K562 (cell line): ENCODE measurements around the gene OOEP. TPM values are rescaled to one million over a fixed set of nuclear protein-coding genes. Genes with fewer than 3 reads are reported as not detected.
A peak's percentile ranks its signal among the peaks of the same experiment; 100 is the strongest.

ENCODE experiments used
- ATF3 ChIP-seq, 2 experiments: fragments of 450-650 bp in 1 of 2; sonication (generic) in 1 of 2; formaldehyde crosslinking in 1 of 2; IDR thresholded peaks in 1 of 2; conservative IDR thresholded peaks in 1 of 2; 2 replicates each; pipeline versions ENCODE4 v1.6.1 to v1.8.1; 2016 to 2023; ENCODE audit warnings: mild to moderate bottlenecking in 2 of 2, moderate library complexity in 2 of 2, inconsistent platforms in 1 of 2, missing genetic modification reagents in 1 of 2
- BRD9 ChIP-seq: fragments of 450-650 bp; IDR thresholded peaks from 2 replicates; pipeline ENCODE4 v1.6.1; 2018; ENCODE audit warnings: low read depth; ENCODE audit not compliant: partially characterized antibody
- CBX1 ChIP-seq: sonication (generic); IDR thresholded peaks from 2 replicates; pipeline ENCODE4 v1.6.1; 2016; ENCODE audit warnings: antibody characterized with exemption, low read depth, mild to moderate bottlenecking
- COPS2 ChIP-seq: fragments of 450-650 bp; conservative IDR thresholded peaks from 2 replicates; pipeline ENCODE4 v1.6.1; 2016; ENCODE audit warnings: mild to moderate bottlenecking, moderate library complexity
- FOSL1 ChIP-seq: fragments of 200-800 bp; sonication (Bioruptor generic); conservative IDR thresholded peaks from 2 replicates; pipeline ENCODE4 v1.6.1; 2016; ENCODE audit warnings: missing genetic modification characterization, missing compliant biosample characterization
- HDAC6 ChIP-seq: IDR thresholded peaks from 2 replicates; pipeline ENCODE4 v1.6.1; 2012; ENCODE audit warnings: low read depth, mild to moderate bottlenecking, control low read depth, inconsistent platforms, low read length, moderate library complexity
- HES1 ChIP-seq: fragments of 450-650 bp; IDR thresholded peaks from 2 replicates; pipeline ENCODE4 v1.6.1; 2016; ENCODE audit warnings: low read depth, mild to moderate bottlenecking, moderate library complexity
- HINFP ChIP-seq: fragments of 450-650 bp; conservative IDR thresholded peaks from 2 replicates; pipeline ENCODE4 v1.6.1; 2016; ENCODE audit warnings: missing genetic modification characterization, low read depth, mild to moderate bottlenecking, control low read depth, missing compliant biosample characterization
- LEF1 ChIP-seq: fragments of 450-650 bp; IDR thresholded peaks from 2 replicates; pipeline ENCODE4 v1.6.1; 2016; ENCODE audit warnings: mild to moderate bottlenecking
- MTA1 ChIP-seq: fragments of 450-650 bp; IDR thresholded peaks from 2 replicates; pipeline ENCODE4 v1.6.1; 2017; ENCODE audit warnings: borderline replicate concordance
- NFYB ChIP-seq: IDR thresholded peaks from 2 replicates; pipeline ENCODE4 v1.6.1; 2011; ENCODE audit warnings: mild to moderate bottlenecking, moderate library complexity; ENCODE audit not compliant: insufficient read length; ENCODE audit errors: extremely low read depth
- SMARCE1 ChIP-seq: fragments of 450-650 bp; IDR thresholded peaks from 2 replicates; pipeline ENCODE4 v1.7.1; 2016; ENCODE audit warnings: mild to moderate bottlenecking
- SRSF3 ChIP-seq: fragments of 200-400 bp; formaldehyde crosslinking; IDR thresholded peaks from 2 replicates; pipeline ENCODE4 v1.6.1; 2016; ENCODE audit warnings: mild to moderate bottlenecking, low read length, moderate library complexity; ENCODE audit not compliant: insufficient read depth
- U2AF2 ChIP-seq: fragments of 200-400 bp; formaldehyde crosslinking; optimal IDR thresholded peaks from 2 replicates; pipeline ENCODE3; 2017; ENCODE audit warnings: low read depth, mild to moderate bottlenecking, low read length
- ZBTB26 ChIP-seq: fragments of 450-650 bp; formaldehyde crosslinking; IDR thresholded peaks from 2 replicates; pipeline ENCODE4 v1.4.0; 2022; ENCODE audit warnings: missing genetic modification characterization
- ZBTB49 ChIP-seq: sonication (generic); formaldehyde crosslinking; IDR thresholded peaks from 2 replicates; pipeline ENCODE4 v1.8.0; 2022; ENCODE audit warnings: missing genetic modification reagents, mild to moderate bottlenecking, borderline replicate concordance
- ZFX ChIP-seq: sonication (generic); formaldehyde crosslinking; IDR thresholded peaks from 2 replicates; pipeline ENCODE4 v1.8.0; 2022; ENCODE audit warnings: mild to moderate bottlenecking, missing genetic modification reagents, moderate library complexity
- ZNF197 ChIP-seq: fragments of 200-800 bp; sonication (Bioruptor generic); IDR thresholded peaks from 2 replicates; pipeline ENCODE4 v1.6.1; 2016; ENCODE audit warnings: low read depth, missing genetic modification characterization, missing compliant biosample characterization
- ZNF24 ChIP-seq: fragments of 450-650 bp; IDR thresholded peaks from 2 replicates; pipeline ENCODE4 v1.6.1; 2016
- ZSCAN29 ChIP-seq: fragments of 450-650 bp; IDR thresholded peaks from 2 replicates; pipeline ENCODE4 v1.6.1; 2017
- polyA plus RNA-seq, 8 experiments: library from polyadenylated mRNA; depleted of rRNA in 4 of 8; stranded (reverse) in 5 of 8; unstranded in 3 of 8; fragments of >200 nt; fragmentation: Nextera tagmentation in 2 of 8; fragmentation: Illumina TruSeq in 1 of 8; extraction: Ambion mirVana in 2 of 8; extraction: Trizol in 1 of 8; gene quantifications; 2 replicates each; pipeline versions ENCODE4 v1.2.1 to v1.2.3, GENCODE V29; 2011 to 2014; ENCODE audit warnings: inconsistent platforms in 1 of 8, missing spikeins in 1 of 8
- total RNA-seq, 7 experiments: library from RNA; depleted of rRNA in 6 of 7; stranded (reverse); fragments of >200 nt in 6 of 7; fragmentation: Illumina TruSeq in 2 of 7; extraction: Trizol in 2 of 7; gene quantifications; 2 replicates each; pipeline versions ENCODE4 v1.2.1 to v1.2.3, GENCODE V29; 2011 to 2021; ENCODE audit warnings: low replicate concordance in 1 of 7

OOEP gene
- total and polyA plus RNA-seq, 9 of the 15 experiments (the other 6 are each of a cell fraction or from before 2014, with no cell fraction given): not detected

GRCh38 chr6:73418081-73418741 lies 48.5 kb upstream of the OOEP start (continued):
- TF ChIP-seq CBX1 (no peak), ZNF24 (no peak), COPS2 (no peak), ZNF197 (CRISPR knock-in tag) (no peak), MTA1 (no peak), U2AF2 (no peak), ZBTB49 (CRISPR knock-in tag) (no peak), HES1 (no peak), ZBTB26 (no peak), ZSCAN29 (no peak), ZFX (CRISPR knock-in tag) (no peak), BRD9 (no peak), LEF1 (peak; percentile 73; the same call in 1 of the 2 replicates), SMARCE1 (peak; percentile 48; the same call in 1 of the 2 replicates), NFYB (no peak), HINFP (no peak), SRSF3 (no peak), HDAC6 (no peak), FOSL1 (tag) (0 out of 2 replicates have a peak, but pooled peaks have one; percentile 21), ATF3 (IDR thresholded peaks at IDR 0.05) (peak; percentile 71), ATF3 (CRISPR knock-in tag; conservative IDR thresholded peaks at IDR 0.05) (no peak)
